Karpas-422 (cell line): Measurements from ENCODE around the gene GALNT17. TPM values are rescaled to one million over a fixed set of nuclear protein-coding genes. Genes with fewer than 3 reads are reported as not detected.

ENCODE experiments used
- DNase-seq: peaks from one replicate; pipeline ENCODE4 v3.0.0-alpha.2; 2015
- H2AFZ ChIP-seq: fragments of 200-600 bp; sonication (generic); 2 replicates; pipeline ENCODE4 v1.6.1; 2014; ENCODE audit warnings: antibody characterized with exemption, low read length, mixed read lengths
- H3K27ac ChIP-seq: fragments of 200-600 bp; sonication (generic); 2 replicates; pipeline ENCODE4 v1.5.1; 2014; ENCODE audit warnings: mild to moderate bottlenecking, low read length, moderate library complexity
- H3K27me3 ChIP-seq: fragments of 200-600 bp; sonication (generic); 2 replicates; pipeline ENCODE4 v1.6.1; 2014; ENCODE audit warnings: low read length, mixed read lengths
- H3K36me3 ChIP-seq: fragments of 200-600 bp; sonication (generic); 2 replicates; pipeline ENCODE4 v1.6.1; 2014; ENCODE audit warnings: low read length, mixed read lengths; ENCODE audit not compliant: insufficient read depth
- H3K4me1 ChIP-seq: fragments of 200-600 bp; sonication (generic); 2 replicates; pipeline ENCODE4 v1.6.1; 2014; ENCODE audit warnings: mild to moderate bottlenecking, low read length, mixed read lengths
- H3K4me2 ChIP-seq: fragments of 200-600 bp; sonication (generic); 2 replicates; pipeline ENCODE4 v1.6.1; 2014; ENCODE audit warnings: low read length, low read depth, mild to moderate bottlenecking; ENCODE audit not compliant: poor library complexity, severe bottlenecking
- H3K4me3 ChIP-seq: fragments of 200-600 bp; sonication (generic); 2 replicates; pipeline ENCODE4 v1.5.1; 2014; ENCODE audit warnings: mild to moderate bottlenecking, antibody characterized with exemption, low read length, mixed read lengths
- H3K79me2 ChIP-seq: fragments of 200-600 bp; sonication (generic); 2 replicates; pipeline ENCODE4 v1.6.1; 2014; ENCODE audit warnings: mild to moderate bottlenecking, low read length, mixed read lengths
- H3K9ac ChIP-seq: fragments of 200-600 bp; sonication (generic); 2 replicates; pipeline ENCODE4 v1.6.0; 2014; ENCODE audit warnings: low read length
- H3K9me2 ChIP-seq: fragments of 200-600 bp; sonication (generic), shearing (Covaris generic); replicated peaks from 2 replicates; pipeline ENCODE4 v1.6.0; 2014; ENCODE audit warnings: mild to moderate bottlenecking, low read length, moderate library complexity; ENCODE audit not compliant: insufficient read depth
- H3K9me3 ChIP-seq: fragments of 300-700, 200-600 bp; sonication (generic); 2 replicates; pipeline ENCODE4 v1.6.1; 2014; ENCODE audit warnings: low read length, mixed read lengths
- H4K20me1 ChIP-seq: fragments of 200-600 bp; sonication (generic); 2 replicates; pipeline ENCODE4 v1.6.1; 2014; ENCODE audit warnings: mild to moderate bottlenecking, antibody characterized with exemption, low read length, low read depth; ENCODE audit not compliant: insufficient read depth
- total RNA-seq: library from RNA; depleted of rRNA; stranded (reverse); fragments of >200 nt; shearing (Covaris generic); gene quantifications from 2 replicates; pipeline ENCODE4 v1.2.3, GENCODE V29; 2014; ENCODE audit warnings: low replicate concordance

Gene GALNT17
- total RNA-seq, 1 experiment from 2014 or later, result not detected

DNA sequence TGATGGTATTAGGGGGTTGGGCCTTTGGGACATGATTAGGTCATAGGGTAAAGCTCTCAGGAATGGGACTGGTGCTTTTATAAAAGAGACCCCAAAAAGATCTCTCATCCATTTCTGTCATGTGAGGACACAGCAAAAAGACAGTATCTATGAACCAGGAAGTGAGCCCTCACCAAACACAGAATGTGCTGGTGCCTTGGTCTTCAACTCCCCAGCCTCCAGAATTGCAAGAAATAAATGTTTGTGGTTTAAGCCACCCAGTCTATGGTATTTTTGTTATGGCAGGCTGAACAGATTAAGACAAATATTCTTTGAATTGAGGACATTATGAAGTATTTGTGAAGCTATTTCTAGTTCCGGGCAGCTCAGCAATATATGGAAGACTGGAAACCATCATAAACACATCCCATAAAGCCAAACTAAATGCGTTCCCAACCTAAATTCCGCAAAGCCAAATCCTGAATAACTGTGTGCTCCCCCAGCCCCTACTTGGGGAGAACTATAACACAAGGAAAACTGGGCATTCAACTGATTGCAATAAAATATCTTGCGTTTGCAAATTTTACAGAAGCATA is 153.7 kb downstream of the GALNT17 start:
- H3K4me2 ChIP-seq, result no peak overlapping the region
- H2AFZ ChIP-seq, result no peak overlapping the region
- H4K20me1 ChIP-seq, result no peaks in the 10 kb centered on the region
- DNase-seq, result no peak
- H3K27me3 ChIP-seq, result no peaks in the 10 kb centered on the region
- no peak overlapping the region for H3K27ac ChIP-seq
- no peaks in the 10 kb centered on the region for H3K4me1 ChIP-seq
- no peak overlapping the region for H3K9ac ChIP-seq
- H3K36me3 ChIP-seq, result no peaks in the 10 kb centered on the region
- H3K9me2 ChIP-seq, result 0 out of 2 replicates have a peak, but pooled peaks cover under 1% of the 10 kb centered on the region
- no peak overlapping the region for H3K4me3 ChIP-seq
- no peaks in the 10 kb centered on the region for H3K79me2 ChIP-seq
- H3K9me3 ChIP-seq, result no peaks in the 10 kb centered on the region

DNA sequence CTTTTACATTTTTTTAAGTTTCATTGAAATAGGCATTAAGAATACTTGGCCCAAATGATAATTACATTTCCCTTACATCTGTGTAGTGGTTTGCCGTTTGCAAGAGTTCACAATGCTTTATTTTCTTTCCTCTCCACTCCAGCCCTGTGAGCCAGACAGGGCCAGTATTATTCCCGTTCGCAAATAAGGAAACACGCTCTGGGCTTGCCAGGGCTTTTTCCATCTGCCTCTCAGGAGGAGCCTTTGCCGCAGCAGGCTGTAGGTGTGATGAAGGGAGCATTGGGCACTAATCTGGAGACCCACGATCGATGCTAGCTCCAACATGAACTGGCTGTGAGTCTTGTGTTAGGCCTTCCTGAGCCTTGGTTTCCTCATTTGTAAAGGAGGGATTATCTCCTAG is 154.4 kb downstream of the GALNT17 start:
- no peaks in the 10 kb centered on the region for H3K27me3 ChIP-seq
- no peaks in the 10 kb centered on the region for H3K9me3 ChIP-seq
- H3K4me3 ChIP-seq, result no peak overlapping the region
- H3K4me1 ChIP-seq, result no peaks in the 10 kb centered on the region
- H3K79me2 ChIP-seq, result no peaks in the 10 kb centered on the region
- H3K9ac ChIP-seq, result no peak overlapping the region
- DNase-seq, result no peak
- no peaks in the 10 kb centered on the region for H3K9me2 ChIP-seq
- no peaks in the 10 kb centered on the region for H3K36me3 ChIP-seq
- H3K27ac ChIP-seq, result no peak overlapping the region
- H3K4me2 ChIP-seq, result no peak overlapping the region
- no peak overlapping the region for H2AFZ ChIP-seq
- H4K20me1 ChIP-seq, result no peaks in the 10 kb centered on the region

DNA sequence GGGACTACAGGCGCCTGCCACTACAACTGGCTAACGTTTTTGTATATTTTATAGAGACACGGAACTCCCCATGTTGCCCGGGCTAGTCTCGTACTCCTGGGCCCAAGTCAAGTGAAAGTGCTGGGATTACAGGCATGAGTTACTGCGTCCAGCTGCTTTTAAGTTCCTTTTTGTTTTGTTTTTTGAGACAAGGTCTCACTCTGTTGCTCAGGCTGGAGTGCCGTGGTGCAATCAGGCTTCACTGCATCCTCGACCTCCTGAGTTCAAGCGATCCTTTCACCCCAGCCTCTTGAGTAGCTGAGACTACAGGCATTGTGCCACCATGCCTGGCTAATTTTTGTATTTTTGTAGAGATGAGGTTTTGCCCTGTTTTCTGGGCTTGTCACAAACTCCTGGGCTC is 155.0 kb downstream of the GALNT17 start:
- Histone ChIP-seq H3K9me2 (no peaks in the 10 kb centered on the region), H3K4me1 (no peaks in the 10 kb centered on the region), H3K36me3 (no peaks in the 10 kb centered on the region), H3K27me3 (no peaks in the 10 kb centered on the region), H3K4me3 (no peak overlapping the region), H3K9ac (no peak overlapping the region), H3K9me3 (no peaks in the 10 kb centered on the region), H3K79me2 (no peaks in the 10 kb centered on the region), H2AFZ (no peak overlapping the region), H3K4me2 (no peak overlapping the region), H3K27ac (no peak overlapping the region), H4K20me1 (no peaks in the 10 kb centered on the region)
- no peak for DNase-seq

DNA sequence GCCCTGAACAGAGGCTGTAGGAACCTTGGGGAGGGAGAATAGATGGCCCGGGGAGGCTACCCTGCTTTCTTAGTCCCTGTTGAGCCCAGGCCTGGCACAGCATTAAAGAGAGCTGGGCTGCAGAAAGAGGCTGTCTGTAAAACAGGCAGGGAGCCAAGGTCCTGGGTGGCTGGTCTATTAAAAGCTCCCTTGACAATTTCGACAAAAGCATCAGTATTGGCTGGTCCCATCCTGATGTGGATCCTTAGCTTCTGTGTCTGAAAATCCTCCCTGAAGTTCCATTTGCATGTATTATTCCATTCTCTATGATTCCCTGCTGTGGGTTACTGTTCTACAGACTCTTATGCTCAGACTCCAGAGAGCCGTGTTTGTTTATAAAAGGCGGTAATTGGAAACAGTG is 158.5 kb downstream of the GALNT17 start:
- Histone ChIP-seq H2AFZ (no peak overlapping the region), H3K9me2 (no peaks in the 10 kb centered on the region), H3K27me3 (no peaks in the 10 kb centered on the region), H4K20me1 (no peaks in the 10 kb centered on the region), H3K4me1 (no peaks in the 10 kb centered on the region), H3K27ac (no peak overlapping the region), H3K4me2 (no peak overlapping the region), H3K4me3 (no peak overlapping the region), H3K79me2 (no peaks in the 10 kb centered on the region), H3K9ac (no peak overlapping the region), H3K36me3 (no peaks in the 10 kb centered on the region), H3K9me3 (no peaks in the 10 kb centered on the region)
- DNase-seq, result no peak

DNA sequence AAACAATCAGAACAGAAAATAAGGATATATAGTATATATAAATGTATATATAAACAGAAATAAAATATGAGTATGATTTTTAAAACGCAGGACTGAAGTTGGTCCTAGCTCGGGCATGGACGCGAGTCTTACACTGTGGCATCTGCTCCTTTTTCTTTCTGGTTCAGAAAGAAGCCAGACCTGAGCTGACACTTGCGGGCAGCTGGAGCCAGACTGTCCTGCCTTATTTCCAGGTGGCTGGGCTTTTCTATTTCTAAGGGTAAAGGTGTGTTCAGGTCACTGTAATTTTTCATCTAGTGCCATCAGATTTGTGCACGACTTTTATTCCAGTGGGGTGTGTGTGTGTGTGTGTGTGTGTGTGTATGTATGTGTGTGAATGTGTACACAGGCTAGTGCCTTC is 166.4 kb downstream of the GALNT17 start:
- DNase-seq, result no peak
- Histone ChIP-seq H3K4me3 (no peak overlapping the region), H2AFZ (no peak overlapping the region), H3K9me2 (no peaks in the 10 kb centered on the region), H3K27me3 (no peaks in the 10 kb centered on the region), H3K9me3 (no peaks in the 10 kb centered on the region), H3K27ac (no peak overlapping the region), H3K36me3 (no peaks in the 10 kb centered on the region), H4K20me1 (no peaks in the 10 kb centered on the region), H3K4me1 (no peaks in the 10 kb centered on the region), H3K4me2 (no peak overlapping the region), H3K79me2 (no peaks in the 10 kb centered on the region), H3K9ac (no peak overlapping the region)

DNA sequence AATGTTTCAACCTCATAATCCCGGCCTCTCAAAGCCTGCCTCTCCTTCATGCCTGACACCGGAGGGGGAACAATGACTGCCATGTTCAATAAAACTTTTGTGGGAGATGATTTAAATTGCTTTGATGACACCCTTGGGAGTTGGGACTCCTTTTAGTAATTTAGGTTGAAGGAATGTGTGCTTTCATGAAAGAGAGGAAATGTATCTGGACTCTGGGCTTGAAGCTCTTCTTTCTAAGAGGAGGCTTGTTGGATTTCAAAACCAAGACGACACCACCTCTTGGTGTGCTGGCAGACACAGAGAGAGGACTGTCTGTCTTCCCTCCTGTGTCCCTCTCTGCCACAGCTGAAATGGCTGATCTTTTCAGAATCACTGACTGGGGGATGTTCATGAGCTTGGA is 168.1 kb downstream of the GALNT17 start:
- Histone ChIP-seq H3K4me3 (no peak overlapping the region), H3K79me2 (no peaks in the 10 kb centered on the region), H4K20me1 (no peaks in the 10 kb centered on the region), H3K36me3 (no peaks in the 10 kb centered on the region), H3K9me3 (no peaks in the 10 kb centered on the region), H3K9ac (no peak overlapping the region), H3K4me2 (no peak overlapping the region), H3K9me2 (no peaks in the 10 kb centered on the region), H2AFZ (no peak overlapping the region), H3K27ac (no peak overlapping the region), H3K4me1 (no peaks in the 10 kb centered on the region), H3K27me3 (no peaks in the 10 kb centered on the region)
- no peak for DNase-seq

DNA sequence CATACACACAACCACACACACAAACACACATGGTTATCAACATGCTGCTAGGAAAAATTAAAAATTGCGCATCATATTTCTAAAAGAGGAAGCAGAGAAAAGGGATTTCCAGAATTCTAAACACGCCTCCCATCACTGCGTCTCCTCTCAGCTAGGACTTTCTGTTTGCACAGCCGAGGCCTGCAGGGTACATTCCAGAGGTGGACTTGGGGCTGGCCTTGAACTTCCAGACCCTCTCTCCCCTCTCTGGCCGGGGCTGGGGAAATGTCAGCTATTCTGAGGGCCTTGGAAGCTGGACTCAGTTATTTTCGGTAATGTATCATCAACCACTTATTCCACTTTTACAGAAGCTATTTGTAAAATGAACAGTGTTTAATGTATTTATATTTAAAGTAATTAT is 168.7 kb downstream of the GALNT17 start:
- no peaks in the 10 kb centered on the region for H3K36me3 ChIP-seq
- no peaks in the 10 kb centered on the region for H3K9me3 ChIP-seq
- H3K4me1 ChIP-seq, result no peaks in the 10 kb centered on the region
- no peak overlapping the region for H3K4me3 ChIP-seq
- no peaks in the 10 kb centered on the region for H3K27me3 ChIP-seq
- H3K9ac ChIP-seq, result no peak overlapping the region
- no peaks in the 10 kb centered on the region for H4K20me1 ChIP-seq
- H3K27ac ChIP-seq, result no peak overlapping the region
- H3K9me2 ChIP-seq, result no peaks in the 10 kb centered on the region
- no peak overlapping the region for H2AFZ ChIP-seq
- no peak overlapping the region for H3K4me2 ChIP-seq
- H3K79me2 ChIP-seq, result no peaks in the 10 kb centered on the region
- DNase-seq, result no peak

DNA sequence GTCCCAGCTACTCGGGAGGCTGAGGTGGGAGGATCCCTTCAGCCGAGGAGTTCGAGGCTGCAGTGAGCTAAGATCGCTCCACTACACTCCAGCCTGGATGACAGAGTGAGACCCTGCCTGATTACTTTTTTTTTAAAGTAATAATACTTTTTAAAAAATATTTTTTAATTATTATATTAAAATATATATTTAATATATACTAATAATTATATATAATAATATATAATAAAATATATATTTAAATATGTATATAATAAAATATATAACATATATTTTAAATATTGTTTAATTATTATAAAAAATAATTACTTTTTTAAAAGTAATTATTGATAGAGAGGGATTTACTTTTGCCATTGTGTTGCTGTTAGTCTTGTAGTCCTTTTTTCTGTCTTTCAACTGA is 169.2 kb downstream of the GALNT17 start:
- no peaks in the 10 kb centered on the region for H3K9me3 ChIP-seq
- H3K4me1 ChIP-seq, result no peaks in the 10 kb centered on the region
- no peak overlapping the region for H3K9ac ChIP-seq
- H3K79me2 ChIP-seq, result no peaks in the 10 kb centered on the region
- no peaks in the 10 kb centered on the region for H3K27me3 ChIP-seq
- H2AFZ ChIP-seq, result no peak overlapping the region
- no peak for DNase-seq
- no peak overlapping the region for H3K4me3 ChIP-seq
- H3K9me2 ChIP-seq, result no peaks in the 10 kb centered on the region
- H3K4me2 ChIP-seq, result no peak overlapping the region
- H4K20me1 ChIP-seq, result no peaks in the 10 kb centered on the region
- no peaks in the 10 kb centered on the region for H3K36me3 ChIP-seq
- no peak overlapping the region for H3K27ac ChIP-seq

DNA sequence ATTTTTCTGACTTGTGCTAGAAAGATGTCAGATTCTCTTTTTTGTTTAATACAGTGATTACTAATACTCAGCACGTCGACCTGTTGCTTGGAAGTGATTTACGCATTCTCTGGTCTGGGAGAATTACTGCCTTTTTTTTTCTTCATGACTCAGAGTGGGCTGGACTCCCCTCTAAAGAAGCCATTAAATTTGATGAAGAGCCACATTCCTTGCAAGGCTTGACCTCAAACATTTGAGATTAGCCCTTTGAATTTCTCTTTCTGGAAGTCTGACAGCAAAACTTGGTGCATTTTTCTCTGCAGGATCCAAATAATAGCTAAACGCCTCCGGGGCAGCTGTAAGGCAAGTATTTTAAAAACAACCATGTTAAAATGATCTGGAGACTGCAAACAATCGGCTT is 171.6 kb downstream of the GALNT17 start:
- Histone ChIP-seq H3K4me3 (no peak overlapping the region), H3K9me3 (no peaks in the 10 kb centered on the region), H3K79me2 (no peaks in the 10 kb centered on the region), H2AFZ (no peak overlapping the region), H4K20me1 (no peaks in the 10 kb centered on the region), H3K36me3 (no peaks in the 10 kb centered on the region), H3K27ac (no peak overlapping the region), H3K9me2 (no peaks in the 10 kb centered on the region), H3K4me1 (no peaks in the 10 kb centered on the region), H3K4me2 (no peak overlapping the region), H3K9ac (no peak overlapping the region), H3K27me3 (no peaks in the 10 kb centered on the region)
- no peak for DNase-seq
